Ishikawa (cell line): ENCODE data around the gene MAP1A.

ENCODE experiments used
- CEBPB ChIP-seq: IDR thresholded peaks from 2 replicates; pipeline ENCODE4 v1.6.1; 2012
- EGR1 ChIP-seq: IDR thresholded peaks from 2 replicates; pipeline ENCODE4 v1.6.1; 2012
- EP300 ChIP-seq: IDR thresholded peaks from 2 replicates; pipeline ENCODE4 v1.6.1; 2012; ENCODE audit warnings: borderline replicate concordance
- FOXM1 ChIP-seq: IDR thresholded peaks from 2 replicates; pipeline ENCODE4 v1.6.1; 2012; ENCODE audit warnings: low read depth, borderline replicate concordance
- MAX ChIP-seq: IDR thresholded peaks from 2 replicates; pipeline ENCODE4 v1.6.1; 2012
- NFIC ChIP-seq: IDR thresholded peaks from 2 replicates; pipeline ENCODE4 v1.6.1; 2012
- RAD21 ChIP-seq: IDR thresholded peaks from 2 replicates; pipeline ENCODE4 v1.6.1; 2012; ENCODE audit warnings: low read depth
- TAF1 ChIP-seq: IDR thresholded peaks from 2 replicates; pipeline ENCODE4 v1.6.1; 2012; ENCODE audit warnings: low read depth, mild to moderate bottlenecking
- TCF12 ChIP-seq: IDR thresholded peaks from 2 replicates; pipeline ENCODE4 v1.6.1; 2012; ENCODE audit warnings: low read depth
- TEAD4 ChIP-seq: IDR thresholded peaks from 2 replicates; pipeline ENCODE4 v1.6.1; 2012
- YY1 ChIP-seq: IDR thresholded peaks from 2 replicates; pipeline ENCODE4 v1.6.1; 2012; ENCODE audit warnings: low read depth
- TF ChIP-seq, protein P1 (sequence below): IDR thresholded peaks from 2 replicates; pipeline ENCODE4 v1.6.1; 2012; ENCODE audit warnings: low read depth, mild to moderate bottlenecking
- TF ChIP-seq, protein P2 (sequence below): IDR thresholded peaks from 2 replicates; pipeline ENCODE4 v1.6.1; 2012

- TF ChIP-seq NFIC, result no peak
- TF ChIP-seq TAF1, result no peak
- no peak for TF ChIP-seq EGR1
- peak; percentile 16; the same call in 1 of the 2 replicates for TF ChIP-seq RAD21
- TF ChIP-seq, protein P1, sequence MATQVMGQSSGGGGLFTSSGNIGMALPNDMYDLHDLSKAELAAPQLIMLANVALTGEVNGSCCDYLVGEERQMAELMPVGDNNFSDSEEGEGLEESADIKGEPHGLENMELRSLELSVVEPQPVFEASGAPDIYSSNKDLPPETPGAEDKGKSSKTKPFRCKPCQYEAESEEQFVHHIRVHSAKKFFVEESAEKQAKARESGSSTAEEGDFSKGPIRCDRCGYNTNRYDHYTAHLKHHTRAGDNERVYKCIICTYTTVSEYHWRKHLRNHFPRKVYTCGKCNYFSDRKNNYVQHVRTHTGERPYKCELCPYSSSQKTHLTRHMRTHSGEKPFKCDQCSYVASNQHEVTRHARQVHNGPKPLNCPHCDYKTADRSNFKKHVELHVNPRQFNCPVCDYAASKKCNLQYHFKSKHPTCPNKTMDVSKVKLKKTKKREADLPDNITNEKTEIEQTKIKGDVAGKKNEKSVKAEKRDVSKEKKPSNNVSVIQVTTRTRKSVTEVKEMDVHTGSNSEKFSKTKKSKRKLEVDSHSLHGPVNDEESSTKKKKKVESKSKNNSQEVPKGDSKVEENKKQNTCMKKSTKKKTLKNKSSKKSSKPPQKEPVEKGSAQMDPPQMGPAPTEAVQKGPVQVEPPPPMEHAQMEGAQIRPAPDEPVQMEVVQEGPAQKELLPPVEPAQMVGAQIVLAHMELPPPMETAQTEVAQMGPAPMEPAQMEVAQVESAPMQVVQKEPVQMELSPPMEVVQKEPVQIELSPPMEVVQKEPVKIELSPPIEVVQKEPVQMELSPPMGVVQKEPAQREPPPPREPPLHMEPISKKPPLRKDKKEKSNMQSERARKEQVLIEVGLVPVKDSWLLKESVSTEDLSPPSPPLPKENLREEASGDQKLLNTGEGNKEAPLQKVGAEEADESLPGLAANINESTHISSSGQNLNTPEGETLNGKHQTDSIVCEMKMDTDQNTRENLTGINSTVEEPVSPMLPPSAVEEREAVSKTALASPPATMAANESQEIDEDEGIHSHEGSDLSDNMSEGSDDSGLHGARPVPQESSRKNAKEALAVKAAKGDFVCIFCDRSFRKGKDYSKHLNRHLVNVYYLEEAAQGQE, result no peak
- no peak for TF ChIP-seq EP300
- TF ChIP-seq, protein P2, sequence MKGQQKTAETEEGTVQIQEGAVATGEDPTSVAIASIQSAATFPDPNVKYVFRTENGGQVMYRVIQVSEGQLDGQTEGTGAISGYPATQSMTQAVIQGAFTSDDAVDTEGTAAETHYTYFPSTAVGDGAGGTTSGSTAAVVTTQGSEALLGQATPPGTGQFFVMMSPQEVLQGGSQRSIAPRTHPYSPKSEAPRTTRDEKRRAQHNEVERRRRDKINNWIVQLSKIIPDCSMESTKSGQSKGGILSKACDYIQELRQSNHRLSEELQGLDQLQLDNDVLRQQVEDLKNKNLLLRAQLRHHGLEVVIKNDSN, result no peak
- TF ChIP-seq YY1, result no peak
- TF ChIP-seq FOXM1, result no peak
- no peak for TF ChIP-seq TEAD4
- no peak for TF ChIP-seq TCF12
- no peak for TF ChIP-seq CEBPB
- TF ChIP-seq MAX, result no peak
Observed at GRCh38 chr15:43483297-43484128, 33.9 kb upstream of the MAP1A start.
